ENCODE measurements around the gene SMG6. TPM values are rescaled to one million over a fixed set of nuclear protein-coding genes. Genes with fewer than 3 reads are reported as not detected.
"Not testable (repeated sequence)": the region's sequence is repeated elsewhere in the genome, so short reads cannot be mapped to it uniquely, and the experiment has no call there.

SMG6 gene
- total RNA-seq, 8 experiments from 2014 or later = 18.5 to 54.9 (median 30.6) TPM

GRCh38 chr17:2266045-2266864 lies 37.3 kb downstream of the SMG6 start:
- 67 to 100% (median 96%) methylated on average over 1 to 11 of the region's 13 CpGs; no CpG with 5 or more reads in 1 of the 10 experiments for WGBS, 10 experiments
- in situ Hi-C loops (cut with MboI; ENCODE audit: low pct_unique_long_range_greater_than_20kb in 2 of 9, low sequenced_read_pairs in 9 of 9, unreplicated experiment in 9 of 9) = loop anchor here in 1 of 9 experiments (25.0 kb wide), 1 partner anchor 379 kb away; no protein-coding TSS in a partner anchor

GRCh38 chr17:2265166-2265565 lies 38.4 kb downstream of the SMG6 start:
- not testable (repeated sequence) for ATAC-seq (replicated peaks in 6 of 8); H3K27ac ChIP-seq; H3K4me1 ChIP-seq (replicated peaks in 1 of 2); H3K4me3 ChIP-seq
- 91 to 100% (median 95%) methylated on average over 1 to 8 of the region's 10 CpGs; no CpG with 5 or more reads in 1 of the 10 experiments for WGBS, 10 experiments
- in situ Hi-C loops (cut with MboI; ENCODE audit: low pct_unique_long_range_greater_than_20kb in 2 of 9, low sequenced_read_pairs in 9 of 9, unreplicated experiment in 9 of 9) = loop anchor here in 1 of 9 experiments (25.0 kb wide), 1 partner anchor 378 kb away; no protein-coding TSS in a partner anchor

More at GRCh38 chr17:2266045-2266864, 37.3 kb downstream of the SMG6 start:
- ATAC-seq (replicated peaks in 6 of 8) = no peak
- Histone ChIP-seq H3K27ac (no peak overlapping the region), H3K4me3 (no peak overlapping the region), H3K4me1 (replicated peaks in 1 of 2) (no peaks in the 10 kb centered on the region)

- ATAC-seq (replicated peaks in 6 of 8) = peak in 1 of 8 experiments; percentile 19
- WGBS, 10 experiments = 64 to 100% (median 92%) methylated on average over 1 to 6 of the region's 10 CpGs; no CpG with 5 or more reads in 3 of the 10 experiments
- Histone ChIP-seq H3K4me1 (replicated peaks in 1 of 2) (no peaks in the 10 kb centered on the region), H3K27ac (no peak overlapping the region), H3K4me3 (no peak overlapping the region)
- in situ Hi-C loops (cut with MboI; ENCODE audit: low pct_unique_long_range_greater_than_20kb in 2 of 9, low sequenced_read_pairs in 9 of 9, unreplicated experiment in 9 of 9) = loop anchor here in 1 of 9 experiments (25.0 kb wide), 1 partner anchor 377 kb away; no protein-coding TSS in a partner anchor
Measured at GRCh38 chr17:2264067-2264860, 39.3 kb downstream of the SMG6 start.

- in situ Hi-C loops (cut with MboI; ENCODE audit: low pct_unique_long_range_greater_than_20kb in 2 of 9, low sequenced_read_pairs in 9 of 9, unreplicated experiment in 9 of 9) = loop anchor here in 1 of 9 experiments (25.0 kb wide), 1 partner anchor 376 kb away; no protein-coding TSS in a partner anchor
- Histone ChIP-seq H3K4me1 (replicated peaks in 1 of 2) (no peaks in the 10 kb centered on the region), H3K4me3 (no peak overlapping the region), H3K27ac (no peak overlapping the region)
- WGBS, 10 experiments = 46 to 100% (median 92%) methylated on average over 1 to 8 of the region's 8 CpGs
- ATAC-seq (replicated peaks in 6 of 8) = no peak
Measured at GRCh38 chr17:2263183-2264066, 40.2 kb downstream of the SMG6 start.

DNA sequence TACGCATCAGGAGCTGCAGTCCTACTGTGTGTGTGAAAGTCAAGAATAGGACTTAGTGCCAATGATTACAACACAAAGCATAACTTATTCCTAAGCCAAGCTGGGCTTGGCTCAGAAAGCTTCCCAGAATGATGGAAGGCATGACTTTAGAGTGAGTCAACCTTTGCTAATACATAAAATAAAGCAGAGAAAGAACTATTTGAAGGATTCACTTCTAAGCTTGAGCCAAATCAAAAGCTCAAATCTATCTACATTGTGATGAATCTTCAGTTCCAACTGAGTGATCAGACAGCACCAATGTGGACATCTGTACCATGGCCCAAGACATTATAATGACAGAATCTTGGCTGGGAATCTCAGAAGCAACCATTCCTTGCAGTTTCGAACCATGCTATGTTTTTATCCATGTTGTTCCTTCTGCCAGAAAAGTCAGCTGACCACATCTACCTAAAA lies 41.4 kb downstream of the SMG6 start:
- peak in 2 of 8 experiments; percentile 96 to 98 for ATAC-seq (replicated peaks in 6 of 8)
- H3K4me3 ChIP-seq = no peak overlapping the region
- in situ Hi-C loops (cut with MboI; ENCODE audit: low pct_unique_long_range_greater_than_20kb in 2 of 9, low sequenced_read_pairs in 9 of 9, unreplicated experiment in 9 of 9) = loop anchor here in 1 of 9 experiments (25.0 kb wide), 1 partner anchor 375 kb away; no protein-coding TSS in a partner anchor
- H3K4me1 ChIP-seq (replicated peaks in 1 of 2) = no peaks in the 10 kb centered on the region
- 14 to 100% (median 92%) methylated on average over 1 to 2 of the region's 2 CpGs; no CpG with 5 or more reads in 1 of the 10 experiments for WGBS, 10 experiments
- no peak overlapping the region for H3K27ac ChIP-seq

DNA sequence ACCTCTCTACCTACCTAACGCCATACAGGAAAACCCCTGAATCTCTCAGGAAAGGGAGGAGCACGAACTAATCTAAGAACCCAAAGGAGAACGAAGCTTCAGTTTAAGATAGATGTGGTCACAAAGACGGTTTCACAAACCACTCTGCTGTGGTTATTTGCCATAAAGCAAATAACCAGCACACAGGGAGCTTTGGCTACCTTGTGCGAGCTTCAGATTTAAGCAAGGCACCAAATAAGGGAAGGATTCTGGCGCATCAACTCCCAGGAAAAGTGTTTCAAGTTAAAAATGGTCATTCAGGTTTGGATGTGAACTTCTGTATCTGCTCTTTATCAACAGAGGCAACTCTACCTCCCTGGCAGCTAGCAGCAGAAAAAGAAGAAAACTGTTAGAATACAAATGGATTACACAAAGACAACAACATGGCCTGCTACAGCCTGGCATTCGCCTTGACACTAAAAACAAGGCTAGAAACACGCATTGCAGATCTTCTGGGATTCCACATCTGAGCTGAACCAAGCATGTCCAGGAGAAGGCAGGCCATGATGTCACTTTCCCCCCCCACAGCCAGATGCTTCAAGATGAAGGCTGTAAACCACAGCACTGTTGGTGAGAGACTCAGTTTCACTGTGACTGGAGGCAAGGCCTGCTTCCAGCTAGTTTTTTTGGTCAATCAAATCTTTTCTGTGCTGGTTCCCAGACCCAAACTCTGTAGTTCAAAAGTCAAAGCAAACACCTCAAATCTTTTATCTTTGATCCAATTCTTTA lies 43.6 kb downstream of the SMG6 start:
- H3K4me1 ChIP-seq (replicated peaks in 1 of 2) = no peaks in the 10 kb centered on the region
- WGBS, 10 experiments = 69 to 100% (median 89%) methylated on average over 2 to 8 of the region's 8 CpGs; no CpG with 5 or more reads in 1 of the 10 experiments
- no peak overlapping the region for H3K4me3 ChIP-seq
- ATAC-seq (replicated peaks in 6 of 8) = peak in 2 of 8 experiments; percentile 24 to 35
- in situ Hi-C loops (cut with MboI; ENCODE audit: low pct_unique_long_range_greater_than_20kb in 2 of 9, low sequenced_read_pairs in 9 of 9, unreplicated experiment in 9 of 9) = loop anchor here in 1 of 9 experiments (25.0 kb wide), 1 partner anchor 373 kb away; no protein-coding TSS in a partner anchor
- no peak overlapping the region for H3K27ac ChIP-seq

DNA sequence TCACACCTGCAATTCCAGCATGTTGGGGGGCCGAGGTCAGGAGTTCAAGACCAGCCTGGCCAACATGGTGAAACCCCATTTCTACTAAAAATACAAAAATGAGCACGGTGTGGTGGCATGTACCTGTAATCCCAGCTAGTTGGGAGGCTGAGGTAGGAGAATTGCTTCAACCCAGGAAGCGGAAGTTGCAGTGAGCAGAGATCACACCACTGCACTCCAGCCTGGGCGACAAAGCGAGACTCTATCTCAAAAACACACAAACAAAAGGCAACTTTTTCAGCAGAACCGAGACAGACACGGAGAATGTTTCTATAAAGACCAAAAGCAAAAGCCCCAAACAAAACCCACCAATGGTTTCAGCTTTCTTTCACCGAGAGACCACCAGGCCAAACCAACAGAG lies 44.8 kb downstream of the SMG6 start:
- in situ Hi-C loops (cut with MboI; ENCODE audit: low pct_unique_long_range_greater_than_20kb in 2 of 9, low sequenced_read_pairs in 9 of 9, unreplicated experiment in 9 of 9) = loop anchor here in 1 of 9 experiments (25.0 kb wide), 1 partner anchor 372 kb away; no protein-coding TSS in a partner anchor
- H3K4me3 ChIP-seq; H3K27ac ChIP-seq; ATAC-seq (replicated peaks in 6 of 8); H3K4me1 ChIP-seq (replicated peaks in 1 of 2): not testable (repeated sequence)
- WGBS, 10 experiments = 88 to 100% (median 98%) methylated on average over 3 to 7 of the region's 8 CpGs; no CpG with 5 or more reads in 3 of the 10 experiments

- ATAC-seq (replicated peaks in 6 of 8) = no peak
- in situ Hi-C loops (cut with MboI; ENCODE audit: low pct_unique_long_range_greater_than_20kb in 2 of 9, low sequenced_read_pairs in 9 of 9, unreplicated experiment in 9 of 9) = loop anchor here in 1 of 9 experiments (25.0 kb wide), 1 partner anchor 367 kb away; no protein-coding TSS in a partner anchor
- Histone ChIP-seq H3K4me3 (no peak overlapping the region), H3K27ac (no peak overlapping the region), H3K4me1 (replicated peaks in 1 of 2) (no peaks in the 10 kb centered on the region)
- 90 to 100% (median 100%) methylated on average over 1 to 5 of the region's 5 CpGs; no CpG with 5 or more reads in 2 of the 10 experiments for WGBS, 10 experiments
Measured at GRCh38 chr17:2253768-2254406, 49.7 kb downstream of the SMG6 start.

DNA sequence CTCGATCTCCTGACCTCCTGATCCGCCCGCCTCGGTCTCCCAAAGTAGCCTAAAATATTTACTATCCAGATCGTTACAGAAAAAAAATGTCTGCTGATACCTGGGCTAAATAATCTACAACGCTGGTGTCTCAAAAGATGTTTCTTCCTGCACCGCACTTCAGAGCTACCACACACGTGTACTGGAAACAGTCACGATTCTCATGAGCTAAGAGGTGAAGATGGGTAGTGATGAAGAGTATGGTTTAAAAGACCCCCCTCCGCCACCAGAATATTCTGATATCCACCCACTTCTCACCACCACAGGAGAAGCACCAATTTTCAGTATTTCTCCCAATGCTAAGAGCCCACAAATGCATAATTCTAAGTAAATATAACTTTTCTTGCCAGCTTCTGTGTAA lies 50.2 kb downstream of the SMG6 start:
- Histone ChIP-seq H3K27ac (no peak overlapping the region), H3K4me1 (replicated peaks in 1 of 2) (no peaks in the 10 kb centered on the region), H3K4me3 (no peak overlapping the region)
- in situ Hi-C loops (cut with MboI; ENCODE audit: low pct_unique_long_range_greater_than_20kb in 2 of 9, low sequenced_read_pairs in 9 of 9, unreplicated experiment in 9 of 9) = loop anchor here in 1 of 9 experiments (25.0 kb wide), 1 partner anchor 366 kb away; no protein-coding TSS in a partner anchor
- no peak for ATAC-seq (replicated peaks in 6 of 8)
- 0 to 100% (median 100%) methylated on average over 1 to 3 of the region's 10 CpGs; no CpG with 5 or more reads in 4 of the 10 experiments for whole genome bisulfite sequencing, 10 experiments

- in situ Hi-C loops (cut with MboI; ENCODE audit: low pct_unique_long_range_greater_than_20kb in 2 of 9, low sequenced_read_pairs in 9 of 9, unreplicated experiment in 9 of 9) = loop anchor here in 1 of 9 experiments (25.0 kb wide), 1 partner anchor 364 kb away; no protein-coding TSS in a partner anchor
- WGBS, 10 experiments = 77 to 100% (median 96%) methylated on average over 1 to 5 of the region's 5 CpGs
- ATAC-seq (replicated peaks in 6 of 8) = no peak
- no peaks in the 10 kb centered on the region for H3K4me1 ChIP-seq (replicated peaks in 1 of 2)
- H3K4me3 ChIP-seq = no peak overlapping the region
- H3K27ac ChIP-seq = no peak overlapping the region
Measured at GRCh38 chr17:2251098-2251497, 52.5 kb downstream of the SMG6 start.

Data from motor neuron (in vitro differentiated cells).